RPMI7951 (cell line): ENCODE measurements around the gene SERP1. TPM values are rescaled to one million over a fixed set of nuclear protein-coding genes. Genes with fewer than 3 reads are reported as not detected.
"Not testable (repeated sequence)": the region's sequence is repeated elsewhere in the genome, so short reads cannot be mapped to it uniquely, and the experiment has no call there.

ENCODE experiments used
- DNase-seq: peaks from one replicate; pipeline ENCODE4 v3.0.0-alpha.2; 2012; ENCODE audit warnings: low read depth
- total RNA-seq: library from RNA; depleted of rRNA; stranded (reverse); fragments of >200 nt; shearing (Covaris generic); gene quantifications from 2 replicates; pipeline ENCODE4 v1.2.3, GENCODE V29; 2014

Gene SERP1
- total RNA-seq, 1 experiment from 2014 or later = 178 TPM

GRCh38 chr3:150538324-150539208 lies 7.7 kb downstream of the SERP1 start:
- no peak for DNase-seq

- DNase-seq = no peak
Measured at GRCh38 chr3:150535204-150535603, 11.1 kb downstream of the SERP1 start.

GRCh38 chr3:150531775-150532174 lies 14.5 kb downstream of the SERP1 start:
- DNase-seq = no peak

- DNase-seq = peak; percentile 33
Measured at GRCh38 chr3:150528354-150528797, 17.9 kb downstream of the SERP1 start.

- DNase-seq = no peak
Measured at GRCh38 chr3:150527464-150528255, 18.6 kb downstream of the SERP1 start.

GRCh38 chr3:150523538-150523937 lies 22.8 kb downstream of the SERP1 start:
- no peak for DNase-seq

GRCh38 chr3:150521463-150521862 lies 24.8 kb downstream of the SERP1 start:
- no peak for DNase-seq

- DNase-seq = no peak
Measured at GRCh38 chr3:150520408-150520807, 25.9 kb downstream of the SERP1 start.

- DNase-seq = no peak
Measured at GRCh38 chr3:150519026-150519425, 27.3 kb downstream of the SERP1 start.

GRCh38 chr3:150515210-150515609 lies 31.1 kb downstream of the SERP1 start:
- no peak for DNase-seq

GRCh38 chr3:150511122-150511821 lies 35.0 kb downstream of the SERP1 start:
- DNase-seq = no peak

- DNase-seq = no peak
Measured at GRCh38 chr3:150509780-150510179, 36.5 kb downstream of the SERP1 start.

GRCh38 chr3:150508401-150508800 lies 37.9 kb downstream of the SERP1 start:
- no peak for DNase-seq

- no peak for DNase-seq
Measured at GRCh38 chr3:150504483-150504882, 41.8 kb downstream of the SERP1 start.

- no peak for DNase-seq
Measured at GRCh38 chr3:150503402-150504099, 42.7 kb downstream of the SERP1 start.

- not testable (repeated sequence) for DNase-seq
Measured at GRCh38 chr3:150500960-150501359, 45.3 kb downstream of the SERP1 start.

- peak; percentile 76 for DNase-seq
Measured at GRCh38 chr3:150497956-150498355, 48.3 kb downstream of the SERP1 start.

- DNase-seq = peak; percentile 50
Measured at GRCh38 chr3:150495563-150496168, 50.6 kb downstream of the SERP1 start.

- DNase-seq = no peak
Measured at GRCh38 chr3:150495149-150495548, 51.1 kb downstream of the SERP1 start.

GRCh38 chr3:150494411-150494977 lies 51.8 kb downstream of the SERP1 start:
- DNase-seq = no peak
